ENCODE data around the gene EXOC3. TPM values are rescaled to one million over a fixed set of nuclear protein-coding genes. Genes with fewer than 3 reads are reported as not detected.

EXOC3 gene
- 47.5 and 50.8 TPM in 2 replicates for total RNA-seq (2012; rRNA removed)
- polyA plus RNA-seq (2012; rRNA removed), result 34.0 and 35.1 TPM in 2 replicates
- polyA plus RNA-seq (2012; cell fraction: cytosol; rRNA removed), result 15.1 and 18.7 TPM in 2 replicates
- 108 and 144 TPM in 2 replicates for polyA plus RNA-seq (2012; cell fraction: nucleus; rRNA removed; ENCODE audit: low replicate concordance)
- Bru-seq, nascent RNA, result percentile 85 among the genes with signal in this experiment
- percentile 90 among the genes with signal in this experiment for BruChase-seq, experiment 1, labeled RNA remaining after a 6-hour chase
- BruChase-seq, experiment 2, labeled RNA remaining after a 2-hour chase, result percentile 94 among the genes with signal in this experiment
- long read RNA-seq, transcript EXOC3-209 (13 exons, 2,825 nt), result major isoform, 62 of 90 reads
- long read RNA-seq, transcript EXOC3-201 (12 exons, 2,682 nt), result minor isoform, 8 of 90 reads
- long read RNA-seq, partial matches to known transcripts, result 8 of 90 reads
- long read RNA-seq, other reads (novel, unspliced or antisense), result 11 of 90 reads

- Histone ChIP-seq H3K27me3 (ENCODE audit: control insufficient read depth, insufficient read depth, low read length) (no peaks in the 10 kb centered on the region), H3K4ac (ENCODE audit: low read depth, low read length) (peak within 1 kb of the TSS; percentile 99), H3K23ac (ENCODE audit: low read depth, low read length) (peak within 1 kb of the TSS; percentile 95), H2BK15ac (ENCODE audit: low read depth, low read length) (peak within 1 kb of the TSS; percentile 78; the same call in 1 of the 3 replicates), H3K18ac (ENCODE audit: low read depth, low read length) (peak within 1 kb of the TSS; percentile 38), H4K91ac (ENCODE audit: insufficient read depth, low read depth, low read length) (peak within 1 kb of the TSS; percentile 98), H3K4me2 (ENCODE audit: low read depth, low read length) (peak within 1 kb of the TSS; percentile 96), H3K14ac (replicated peaks; ENCODE audit: low read depth, low read length) (peak within 1 kb of the TSS; percentile 99), H3K27ac (ENCODE audit: insufficient read depth, low read length) (peak within 1 kb of the TSS; percentile 82), H2BK5ac (ENCODE audit: low read depth, low read length, poor library complexity, severe bottlenecking) (peak within 1 kb of the TSS; percentile 77), H3K9ac (ENCODE audit: low read depth, low read length) (peak within 1 kb of the TSS; percentile 97), H4K20me1 (ENCODE audit: insufficient read depth, low read length) (0 out of 2 replicates have a peak, but pooled peaks cover 14% of the 10 kb centered on the region), H3K4me3 (ENCODE audit: insufficient read depth, low read depth, low read length) (peak within 1 kb of the TSS; percentile 82), H2BK120ac (ENCODE audit: low read depth, low read length) (peak within 1 kb of the TSS; percentile 82), H2AFZ (replicated peaks; ENCODE audit: low read length, poor library complexity) (peak within 1 kb of the TSS; percentile 96), H4K5ac (ENCODE audit: low read depth, low read length) (peak within 1 kb of the TSS; percentile 86), H2AK9ac (replicated peaks; ENCODE audit: low read depth, low read length, poor library complexity) (peak within 1 kb of the TSS; percentile 99), H3K9me1 (ENCODE audit: insufficient read depth, low read length) (peaks cover 4% of the 10 kb centered on the region; the same call in 1 of the 2 replicates), H3K9me3 (ENCODE audit: control insufficient read depth, insufficient read depth, low read length) (no peaks in the 10 kb centered on the region), H2AK5ac (ENCODE audit: low read depth, low read length) (peak within 1 kb of the TSS; percentile 92), H3K36me3 (ENCODE audit: control insufficient read depth, insufficient read depth, low read length) (peaks cover 14% of the 10 kb centered on the region), H3K4me1 (ENCODE audit: control insufficient read depth, insufficient read depth, low read length) (peaks cover 12% of the 10 kb centered on the region), H2BK20ac (ENCODE audit: low read depth, low read length) (no peak within 1 kb of the TSS), H3K56ac (ENCODE audit: extremely low read depth, insufficient read depth, low read length) (peak within 1 kb of the TSS; percentile 76), H3K79me1 (ENCODE audit: low read depth in 1 of 2, low read length in 2 of 2) (peaks cover 28 to 65% of the 10 kb centered on the region in 2 experiments), H4K8ac (ENCODE audit: low read depth in 2 of 2, low read length in 2 of 2) (peak within 1 kb of the TSS; percentile 96 to 100)
- 12% methylated on average over 17 of the region's 73 CpGs; no CpG with 5 or more reads in 1 of the 2 experiments for WGBS, 2 experiments (ENCODE audit: extremely low coverage in 2 of 2, insufficient read length in 1 of 2)
- dilution Hi-C loops (cut with HindIII; ENCODE audit: low sequenced_read_pairs, unreplicated experiment), result no loop called here
- ATAC-seq (ENCODE audit: low read depth) (peak; percentile 80), DNase-seq (peak; percentile 56)
- BruUV-seq (replicated peaks), result TSS peak; percentile 45
- POLR2A ChIA-PET (ENCODE audit: unreplicated experiment), result no interaction called here
- in situ Hi-C loops (cut with MboI; ENCODE audit: low sequenced_read_pairs), result no loop called here
- intact Hi-C loops (cut with micrococcal nuclease), result loop anchor here (5.0 kb wide), 1 partner anchor 35 kb away; no protein-coding TSS in a partner anchor
- TF ChIP-seq CHD1 (IDR thresholded peaks at IDR 0.05; ENCODE audit: low read depth, low read length), result peak; percentile 82; the same call in 1 of the 2 replicates
- TF ChIP-seq, protein P1, sequence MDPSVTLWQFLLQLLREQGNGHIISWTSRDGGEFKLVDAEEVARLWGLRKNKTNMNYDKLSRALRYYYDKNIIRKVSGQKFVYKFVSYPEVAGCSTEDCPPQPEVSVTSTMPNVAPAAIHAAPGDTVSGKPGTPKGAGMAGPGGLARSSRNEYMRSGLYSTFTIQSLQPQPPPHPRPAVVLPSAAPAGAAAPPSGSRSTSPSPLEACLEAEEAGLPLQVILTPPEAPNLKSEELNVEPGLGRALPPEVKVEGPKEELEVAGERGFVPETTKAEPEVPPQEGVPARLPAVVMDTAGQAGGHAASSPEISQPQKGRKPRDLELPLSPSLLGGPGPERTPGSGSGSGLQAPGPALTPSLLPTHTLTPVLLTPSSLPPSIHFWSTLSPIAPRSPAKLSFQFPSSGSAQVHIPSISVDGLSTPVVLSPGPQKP (IDR thresholded peaks at IDR 0.05; ENCODE audit: borderline replicate concordance, low read depth, low read length), result 0 out of 2 replicates have a peak, but pooled peaks have one; percentile 68
- TF ChIP-seq FOS (IDR thresholded peaks at IDR 0.05; ENCODE audit: low read depth, low read length), result no peak
- TF ChIP-seq POLR2A (IDR thresholded peaks at IDR 0.05; ENCODE audit: low read depth, low read length), result peak; percentile 81
- peak; percentile 52; the same call in 1 of the 2 replicates for TF ChIP-seq MAZ (IDR thresholded peaks at IDR 0.05; ENCODE audit: borderline replicate concordance, low read depth, low read length)
- TF ChIP-seq NFE2L2 (IDR thresholded peaks at IDR 0.05; ENCODE audit: low read depth, low read length), result 0 out of 2 replicates have a peak, but pooled peaks have one; percentile 6
- TF ChIP-seq RCOR1 (IDR thresholded peaks at IDR 0.05; ENCODE audit: insufficient replicate concordance, low read length), result no peak
- no peak for TF ChIP-seq CTCF (conservative IDR thresholded peaks at IDR 0.05; ENCODE audit: low read depth, low read length)
- CTCF ChIA-PET, result no interaction called here
These were observed at the start of gene EXOC3 for GRCh38 chr5:442335-443238. EXOC3 (plus strand) TSS chr5:443176; CDS start chr5:446206, 3,030 bp downstream.
